Activated CD4-positive, alpha-beta T cell treated with anti-CD3 and anti-CD28 coated beads, Interleukin-2, amount 50 U/mL, for 1 hour (primary cell): ENCODE measurements around the gene FBN1.

Experiments
- DNase-seq: peaks from one replicate; pipeline ENCODE4 v3.0.0-alpha.2; 2020

The FBN1 gene

DNA sequence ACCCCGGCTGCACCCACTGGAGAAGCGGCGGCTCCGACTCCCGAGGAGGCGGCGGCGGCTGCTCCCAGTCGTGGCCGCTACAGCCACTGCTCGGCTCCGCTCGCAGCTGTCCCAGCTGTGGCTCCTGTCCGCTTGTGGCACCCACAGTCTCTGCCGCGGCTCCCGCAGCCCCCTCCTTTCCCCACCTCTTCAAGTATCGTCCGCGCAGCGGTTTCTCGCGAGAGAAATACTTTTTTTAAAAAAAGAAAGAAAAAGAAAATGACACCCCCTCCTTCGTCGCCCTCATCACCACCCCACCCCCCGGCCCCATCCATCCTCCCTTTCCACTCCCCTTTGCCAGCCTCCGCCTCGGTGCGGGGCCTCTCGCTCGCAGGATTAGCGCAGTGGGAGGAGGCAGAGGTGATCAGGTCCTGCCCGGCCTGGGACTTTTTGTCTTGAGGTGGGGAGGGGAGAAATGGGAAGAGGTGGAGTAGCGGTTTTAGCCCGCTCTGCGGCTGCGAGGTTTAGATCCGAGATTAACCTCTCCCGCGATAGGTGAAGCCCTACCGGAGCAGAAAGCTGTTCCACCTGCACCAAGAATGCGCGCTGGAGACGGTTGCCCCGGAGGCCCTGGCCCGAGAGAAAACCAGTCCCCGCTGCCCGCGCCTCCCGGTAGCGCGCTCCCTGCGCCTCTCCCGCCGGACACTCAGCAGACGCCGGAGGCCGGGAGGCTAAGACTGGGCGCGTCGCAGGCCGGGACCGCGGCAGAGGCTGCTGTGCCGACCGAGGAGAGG lies at the start of gene FBN1:
Gene FBN1, minus strand, starts transcription at position 152 of the 773 bp plus-strand sequence. CDS start 940 bp downstream, outside the sequence.
- no peak for DNase-seq

- DNase-seq: no peak
Measured at GRCh38 chr15:48693484-48693883, 48.0 kb upstream of the FBN1 start.

GRCh38 chr15:48688493-48688892 lies 43.0 kb upstream of the FBN1 start:
- DNase-seq: no peak

- no peak for DNase-seq
Measured at GRCh38 chr15:48683991-48684765, 38.7 kb upstream of the FBN1 start.

GRCh38 chr15:48682942-48683651 lies 37.6 kb upstream of the FBN1 start:
- no peak for DNase-seq

GRCh38 chr15:48681353-48681752 lies 35.8 kb upstream of the FBN1 start:
- no peak for DNase-seq

DNA sequence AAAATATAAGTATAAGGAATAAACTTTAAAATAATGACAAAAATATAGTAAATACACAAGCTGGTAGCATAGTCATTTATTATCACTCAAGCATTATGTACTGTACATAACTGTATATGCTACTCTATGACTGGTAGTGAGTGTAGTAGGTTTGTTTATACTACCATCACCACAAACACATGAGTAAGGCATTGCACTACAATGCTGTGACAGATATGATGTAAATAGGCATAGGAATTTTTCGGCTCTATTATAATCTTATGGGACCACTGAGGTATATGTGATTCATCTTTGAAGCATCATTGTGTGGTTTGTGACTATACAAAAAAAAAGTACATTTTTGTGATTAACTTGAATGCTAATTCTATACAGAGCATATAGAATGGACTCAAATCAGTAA lies 35.3 kb upstream of the FBN1 start:
- no peak for DNase-seq

DNA sequence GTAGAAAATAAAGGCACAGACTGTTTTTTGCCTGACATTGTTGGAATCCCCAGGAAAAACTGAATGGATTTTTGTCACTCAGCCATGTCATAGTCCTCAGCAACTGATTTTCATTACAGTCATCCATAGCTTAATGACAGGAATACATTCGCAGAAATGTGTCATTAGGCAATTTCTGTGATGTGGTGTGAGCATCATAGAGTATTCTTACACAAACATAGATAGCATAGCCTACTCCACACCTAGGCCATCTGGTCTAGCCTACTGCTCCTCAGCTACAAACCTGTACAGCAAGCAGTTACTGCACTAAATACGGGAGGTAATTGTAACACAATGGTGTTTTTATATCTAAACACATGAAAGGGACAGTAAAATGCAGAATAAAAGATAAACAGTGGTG lies 34.4 kb upstream of the FBN1 start:
- DNase-seq: no peak

- DNase-seq: no peak
Measured at GRCh38 chr15:48678851-48679250, 33.3 kb upstream of the FBN1 start.

GRCh38 chr15:48677821-48678220 lies 32.3 kb upstream of the FBN1 start:
- DNase-seq: no peak

- DNase-seq: no peak
Measured at GRCh38 chr15:48675436-48675835, 29.9 kb upstream of the FBN1 start.

- DNase-seq: no peak
Measured at GRCh38 chr15:48674876-48675275, 29.4 kb upstream of the FBN1 start.

DNA sequence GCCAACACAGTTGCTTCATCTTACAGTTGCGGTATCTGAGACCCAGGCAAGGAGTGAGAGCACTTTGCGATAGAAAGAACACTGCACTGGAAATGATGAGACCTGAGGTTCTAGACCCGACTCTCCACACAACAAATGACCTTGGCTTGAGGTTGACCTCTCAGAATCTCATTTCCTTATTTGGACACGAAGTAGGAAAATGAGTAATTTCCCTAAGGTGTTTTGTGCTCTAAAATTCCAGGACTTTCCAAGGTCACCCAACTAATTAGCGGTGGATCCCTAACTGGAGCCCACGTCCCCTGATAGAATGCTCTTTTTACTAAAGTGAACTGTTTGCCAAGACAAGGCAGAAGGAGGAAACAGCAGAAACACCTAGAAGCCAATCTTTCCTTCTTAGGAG lies 26.7 kb upstream of the FBN1 start:
- DNase-seq: no peak

GRCh38 chr15:48671103-48672022 lies 25.9 kb upstream of the FBN1 start:
- no peak for DNase-seq

- DNase-seq: no peak
Measured at GRCh38 chr15:48667701-48668100, 22.2 kb upstream of the FBN1 start.

DNA sequence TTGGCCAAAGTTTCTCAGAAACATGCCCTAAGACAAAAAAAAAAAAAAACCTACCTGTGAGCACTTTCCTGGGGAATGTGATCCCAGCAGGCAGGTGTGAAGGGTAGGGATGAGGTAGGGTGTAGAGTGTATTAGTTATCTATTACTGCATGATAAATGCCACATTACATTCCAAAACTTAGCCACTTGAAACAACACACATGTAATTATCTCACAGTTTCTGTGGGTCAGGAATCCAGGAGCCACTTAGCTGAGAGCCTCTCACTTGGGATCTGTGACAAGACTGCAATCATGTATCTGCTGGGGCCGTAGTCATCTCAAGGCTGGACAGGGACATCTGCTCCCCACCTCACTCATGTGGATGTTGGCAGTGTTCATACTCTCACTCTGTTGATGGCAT lies 18.9 kb upstream of the FBN1 start:
- DNase-seq: no peak

DNA sequence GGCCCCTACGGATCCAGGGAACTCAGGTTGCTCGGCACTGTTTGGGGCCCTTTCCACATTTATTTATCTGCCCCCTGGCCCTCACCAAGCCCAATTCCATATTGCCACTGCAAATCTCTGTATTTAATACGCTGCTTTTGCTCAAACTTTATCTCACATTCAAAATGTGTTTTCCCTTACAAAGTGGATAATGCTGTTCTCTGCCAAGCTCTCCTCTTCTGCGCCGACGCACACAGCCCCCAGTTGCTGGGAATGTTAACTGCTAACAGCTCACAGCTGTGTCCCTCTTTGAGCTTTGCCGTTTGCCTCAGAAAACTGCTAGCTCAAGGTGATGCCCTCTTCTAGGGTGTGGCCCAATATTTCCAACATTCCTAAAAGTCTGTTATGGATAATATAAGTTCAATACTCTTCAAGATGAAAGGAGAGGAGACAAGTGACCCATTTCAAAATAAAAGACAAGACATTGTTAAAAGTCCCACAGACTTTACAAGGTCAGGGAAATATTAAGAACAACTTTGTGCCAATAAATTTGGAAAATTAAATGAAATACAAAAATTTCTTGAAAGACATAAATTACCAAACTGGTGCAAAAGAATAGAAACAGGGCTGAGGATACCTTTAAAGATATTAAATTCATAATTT lies 12.6 kb upstream of the FBN1 start:
- no peak for DNase-seq

GRCh38 chr15:48654801-48655200 lies 9.3 kb upstream of the FBN1 start:
- no peak for DNase-seq

DNA sequence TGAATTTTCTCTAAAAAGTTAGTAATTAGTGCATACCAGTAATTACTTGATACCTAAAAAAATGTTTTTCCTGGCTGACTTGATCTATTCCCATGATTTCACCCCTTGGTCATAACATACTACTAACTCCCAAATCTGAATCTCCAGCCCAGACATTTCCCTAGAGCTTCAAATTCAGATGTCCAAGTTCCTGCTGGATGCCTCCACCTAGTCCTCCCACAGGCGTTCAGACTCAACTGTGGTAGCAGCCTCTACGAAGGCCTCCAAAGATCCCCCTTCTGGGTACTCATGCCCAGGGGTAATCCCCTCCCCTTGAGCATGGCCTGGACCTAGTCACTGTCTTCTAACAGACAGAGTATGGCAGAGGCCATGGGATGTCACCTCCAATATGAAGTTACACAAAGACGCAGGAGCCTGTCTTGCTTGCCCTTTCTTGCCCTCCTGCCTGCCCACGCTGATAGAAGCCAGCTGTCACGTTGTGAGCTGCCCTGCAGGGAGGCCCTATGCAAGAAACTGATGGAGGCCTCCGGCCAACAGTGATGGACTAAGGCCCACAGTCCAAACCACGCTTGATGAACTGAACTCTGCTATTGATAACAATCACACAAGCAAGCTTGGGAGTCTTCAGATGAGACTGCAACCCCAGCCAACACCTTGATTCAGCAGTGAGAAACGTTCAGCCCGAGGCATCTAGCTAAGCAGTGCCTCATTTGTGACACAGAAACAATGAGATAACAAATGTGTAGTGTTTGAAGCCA lies 8.6 kb upstream of the FBN1 start:
- DNase-seq: no peak

GRCh38 chr15:48653216-48653615 lies 7.7 kb upstream of the FBN1 start:
- DNase-seq: no peak

DNA sequence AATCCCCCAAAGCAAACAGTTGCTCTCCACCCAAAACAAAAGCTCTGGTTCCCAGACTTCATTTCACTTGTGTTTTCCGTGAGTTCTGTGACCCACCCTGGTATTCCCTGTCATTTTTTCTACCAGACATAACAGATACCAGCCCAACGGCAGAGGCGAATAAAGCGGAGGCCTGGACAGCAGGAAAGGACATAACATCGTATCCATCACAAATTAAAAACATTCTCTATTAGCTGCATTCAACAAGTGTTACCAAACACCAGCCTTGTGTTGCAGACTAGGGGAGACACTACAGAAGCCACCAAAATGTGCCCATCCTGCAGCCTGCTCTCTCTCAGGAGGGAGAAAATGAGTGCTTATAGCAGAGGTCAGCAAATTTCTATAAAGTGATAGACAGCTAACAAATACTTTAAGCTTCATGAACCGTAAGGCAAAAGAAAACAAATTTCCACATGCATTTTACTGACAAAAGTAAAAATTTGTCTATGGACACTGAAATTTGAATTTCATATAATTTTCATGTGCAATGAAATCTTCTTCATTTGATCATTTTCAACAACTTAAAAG lies 7.1 kb upstream of the FBN1 start:
- no peak for DNase-seq
